ENCODE data around the gene EFNA2.

The EFNA2 gene

DNA sequence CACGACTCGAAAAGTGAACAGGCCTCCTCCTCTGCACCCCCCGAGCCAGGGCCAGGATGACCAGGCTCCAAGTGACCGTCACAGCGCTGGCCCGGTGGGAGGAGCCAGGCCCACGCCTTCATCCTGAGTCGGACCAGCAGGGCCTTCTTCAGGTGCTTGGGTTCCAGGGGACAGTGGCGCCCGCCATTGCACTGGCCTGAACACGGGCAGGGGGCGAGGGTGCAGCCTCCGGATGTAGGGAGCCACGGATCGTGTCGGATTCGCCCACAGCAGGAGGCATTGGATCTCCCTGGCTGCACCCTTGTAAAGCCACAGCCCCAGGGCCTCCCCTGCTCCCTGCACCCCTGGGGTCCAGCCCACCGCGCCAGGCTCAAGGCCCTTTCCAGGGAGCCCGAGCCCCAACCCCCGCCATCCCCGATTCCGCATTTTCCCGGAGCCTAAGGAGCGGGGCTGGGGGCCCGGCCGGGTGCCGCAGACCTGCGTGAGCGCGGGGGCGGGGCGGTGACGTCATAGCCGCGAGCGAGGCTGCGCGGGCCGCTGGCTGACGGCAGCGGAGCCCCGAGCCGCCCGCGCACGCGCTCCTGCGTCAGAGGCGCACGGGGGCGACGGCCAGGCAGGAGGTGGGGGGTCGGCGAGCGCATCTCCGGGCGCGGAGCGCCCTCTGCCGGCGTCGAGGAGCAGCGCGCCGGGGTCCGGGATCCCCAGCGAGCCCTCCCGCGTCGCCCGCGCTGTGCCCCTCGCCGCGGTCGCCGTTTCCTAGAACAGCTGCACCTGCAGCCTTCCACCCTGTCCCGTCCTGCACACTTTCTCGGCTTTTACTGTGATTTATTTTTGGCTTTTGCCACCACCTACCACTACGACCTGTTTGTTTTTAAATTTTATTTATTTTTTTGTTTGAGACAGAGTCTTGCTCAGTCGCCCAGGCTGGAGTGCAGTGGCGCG lies 45.6 kb upstream of the EFNA2 start:
- TF ChIP-seq, protein P1, sequence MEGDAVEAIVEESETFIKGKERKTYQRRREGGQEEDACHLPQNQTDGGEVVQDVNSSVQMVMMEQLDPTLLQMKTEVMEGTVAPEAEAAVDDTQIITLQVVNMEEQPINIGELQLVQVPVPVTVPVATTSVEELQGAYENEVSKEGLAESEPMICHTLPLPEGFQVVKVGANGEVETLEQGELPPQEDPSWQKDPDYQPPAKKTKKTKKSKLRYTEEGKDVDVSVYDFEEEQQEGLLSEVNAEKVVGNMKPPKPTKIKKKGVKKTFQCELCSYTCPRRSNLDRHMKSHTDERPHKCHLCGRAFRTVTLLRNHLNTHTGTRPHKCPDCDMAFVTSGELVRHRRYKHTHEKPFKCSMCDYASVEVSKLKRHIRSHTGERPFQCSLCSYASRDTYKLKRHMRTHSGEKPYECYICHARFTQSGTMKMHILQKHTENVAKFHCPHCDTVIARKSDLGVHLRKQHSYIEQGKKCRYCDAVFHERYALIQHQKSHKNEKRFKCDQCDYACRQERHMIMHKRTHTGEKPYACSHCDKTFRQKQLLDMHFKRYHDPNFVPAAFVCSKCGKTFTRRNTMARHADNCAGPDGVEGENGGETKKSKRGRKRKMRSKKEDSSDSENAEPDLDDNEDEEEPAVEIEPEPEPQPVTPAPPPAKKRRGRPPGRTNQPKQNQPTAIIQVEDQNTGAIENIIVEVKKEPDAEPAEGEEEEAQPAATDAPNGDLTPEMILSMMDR (IDR thresholded peaks at IDR 0.05; ENCODE audit: insufficient read depth, low read depth, low read length, missing control alignments): peak; percentile 85
- H3K4me3 ChIP-seq (ENCODE audit: low read depth, low read length): peak overlapping the region; percentile 77
- peak; percentile 94 for DNase-seq (ENCODE audit: low read depth)

DNA sequence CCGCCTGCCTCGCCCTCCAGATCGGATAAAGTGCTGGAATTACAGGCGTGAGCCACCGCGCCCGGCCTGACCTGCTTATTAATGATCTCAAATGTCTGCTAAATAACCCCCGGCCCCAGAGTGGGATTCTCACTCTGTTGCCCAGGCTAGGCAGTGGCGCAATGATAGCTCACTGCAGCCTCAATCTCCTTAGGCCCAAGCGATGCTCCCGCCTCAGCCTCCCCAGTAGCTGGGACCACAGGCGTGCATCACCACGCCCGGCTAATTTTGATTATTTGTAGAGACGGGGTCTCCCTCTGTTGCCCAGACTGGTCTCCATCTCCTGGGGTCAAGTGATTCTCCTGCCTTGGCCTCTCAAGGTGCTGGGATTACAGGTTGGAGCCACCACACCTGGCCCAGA lies 44.7 kb upstream of the EFNA2 start:
- TF ChIP-seq, protein P1 (IDR thresholded peaks at IDR 0.05; ENCODE audit: insufficient read depth, low read depth, low read length, missing control alignments): no peak
- H3K4me3 ChIP-seq (ENCODE audit: low read depth, low read length): peak overlapping the region; percentile 77
- no peak for DNase-seq (ENCODE audit: low read depth)

DNA sequence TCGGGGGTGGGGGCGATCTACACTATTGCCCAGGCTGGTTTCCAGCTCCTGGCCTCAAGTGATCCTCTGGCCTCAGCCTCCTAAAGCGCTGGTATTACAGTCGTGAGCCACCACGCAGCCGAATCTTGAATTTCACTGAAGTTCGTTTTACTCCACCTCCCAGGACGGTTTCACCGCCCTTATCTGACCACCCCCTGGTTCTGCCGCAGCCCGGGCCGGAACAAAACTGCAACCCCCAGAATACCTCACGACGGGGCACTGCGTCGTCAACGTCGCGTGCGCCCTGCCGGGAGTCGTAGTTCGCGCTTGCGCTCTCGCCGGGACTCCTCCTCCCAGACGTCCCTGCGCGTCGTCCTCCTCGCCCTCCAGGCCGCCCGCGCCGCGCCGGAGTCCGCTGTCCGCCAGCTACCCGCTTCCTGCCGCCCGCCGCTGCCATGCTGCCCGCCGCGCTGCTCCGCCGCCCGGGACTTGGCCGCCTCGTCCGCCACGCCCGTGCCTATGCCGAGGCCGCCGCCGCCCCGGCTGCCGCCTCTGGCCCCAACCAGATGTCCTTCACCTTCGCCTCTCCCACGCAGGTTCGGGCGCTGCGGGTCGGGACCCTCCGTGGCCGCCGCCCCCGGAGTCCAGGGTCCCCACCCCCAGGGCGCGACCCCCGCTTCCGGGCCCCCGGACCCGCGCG lies 44.1 kb upstream of the EFNA2 start, which contains the start of gene ATP5F1D:
TSS of gene ATP5F1D (plus strand) at position 335 of the 679 bp plus-strand sequence. CDS start at position 435, 100 bp downstream.
- H3K4me3 ChIP-seq (ENCODE audit: low read depth, low read length): peak within 1 kb of the TSS; percentile 77
- TF ChIP-seq, protein P1 (IDR thresholded peaks at IDR 0.05; ENCODE audit: insufficient read depth, low read depth, low read length, missing control alignments): no peak
- DNase-seq (ENCODE audit: low read depth): peak; percentile 97

DNA sequence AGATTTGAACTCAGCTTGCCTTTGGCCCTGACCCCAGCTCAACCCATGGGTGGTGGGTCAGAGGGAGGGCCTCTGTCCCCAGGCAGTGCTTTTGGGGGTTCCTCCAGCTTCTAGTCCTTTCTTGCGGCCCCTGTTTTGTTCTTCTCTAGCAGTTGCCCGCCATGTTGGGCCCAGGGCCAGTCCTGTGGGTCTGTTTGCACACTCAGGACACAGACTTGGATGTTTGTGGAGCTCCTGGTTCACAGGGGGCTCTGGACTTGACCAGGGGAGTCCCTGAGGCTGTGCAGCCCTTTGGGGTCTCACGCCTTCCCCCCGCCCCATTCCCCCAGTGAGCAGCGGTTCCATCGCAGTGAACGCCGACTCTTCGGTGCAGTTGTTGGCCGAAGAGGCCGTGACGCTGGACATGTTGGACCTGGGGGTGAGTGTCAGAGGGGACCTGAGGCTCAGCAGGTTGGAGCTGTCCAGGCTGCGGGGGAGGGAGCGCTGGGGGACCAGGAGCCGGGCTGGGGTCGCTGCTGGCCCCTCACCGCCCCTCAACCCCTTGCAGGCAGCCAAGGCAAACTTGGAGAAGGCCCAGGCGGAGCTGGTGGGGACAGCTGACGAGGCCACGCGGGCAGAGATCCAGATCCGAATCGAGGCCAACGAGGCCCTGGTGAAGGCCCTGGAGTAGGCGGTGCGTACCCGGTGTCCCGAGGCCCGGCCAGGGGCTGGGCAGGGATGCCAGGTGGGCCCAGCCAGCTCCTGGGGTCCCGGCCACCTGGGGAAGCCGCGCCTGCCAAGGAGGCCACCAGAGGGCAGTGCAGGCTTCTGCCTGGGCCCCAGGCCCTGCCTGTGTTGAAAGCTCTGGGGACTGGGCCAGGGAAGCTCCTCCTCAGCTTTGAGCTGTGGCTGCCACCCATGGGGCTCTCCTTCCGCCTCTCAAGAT lies 41.6 kb upstream of the EFNA2 start:
- H3K4me3 ChIP-seq (ENCODE audit: low read depth, low read length): peak overlapping the region; percentile 62

DNA sequence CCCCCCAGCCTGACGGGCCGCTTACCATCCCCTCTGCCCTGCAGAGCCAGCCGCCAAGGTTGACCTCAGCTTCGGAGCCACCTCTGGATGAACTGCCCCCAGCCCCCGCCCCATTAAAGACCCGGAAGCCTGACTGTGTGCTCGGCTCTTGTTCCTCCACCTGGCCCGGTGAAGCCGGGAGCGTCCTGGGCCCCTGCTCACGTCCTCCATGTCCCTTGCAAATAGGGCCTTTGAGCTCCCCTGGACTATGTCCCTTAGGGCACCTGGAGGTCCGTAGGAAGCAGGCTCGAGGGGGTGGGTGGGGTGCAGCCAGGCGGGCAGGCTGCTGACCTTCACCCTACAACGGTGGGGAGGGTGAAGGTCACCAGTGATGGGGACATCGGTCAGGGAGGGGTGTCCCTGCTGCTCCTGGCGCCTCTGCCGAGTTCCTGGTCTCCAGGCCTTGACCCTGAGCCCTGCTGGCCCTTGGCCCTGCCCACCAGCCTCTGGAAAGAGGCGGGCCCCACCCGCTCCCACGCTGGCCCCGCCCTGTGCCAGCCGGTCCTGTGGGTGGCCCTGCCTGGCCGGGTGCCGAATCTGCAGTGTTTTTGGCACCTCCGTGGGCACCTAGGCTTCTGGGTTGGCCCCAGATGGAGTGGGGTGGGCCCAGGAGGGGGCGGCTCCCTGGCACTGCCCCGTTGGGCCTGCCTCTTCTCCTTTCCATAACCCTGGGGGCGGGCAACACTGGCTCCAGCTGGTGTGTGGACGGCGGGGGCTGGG lies 40.8 kb upstream of the EFNA2 start:
- TF ChIP-seq, protein P1 (IDR thresholded peaks at IDR 0.05; ENCODE audit: insufficient read depth, low read depth, low read length, missing control alignments): no peak
- peak; percentile 32 for DNase-seq (ENCODE audit: low read depth)
- peak overlapping the region; percentile 62 for H3K4me3 ChIP-seq (ENCODE audit: low read depth, low read length)

More for the DNA sequence above, 41.6 kb upstream of the EFNA2 start:
- peak; percentile 92 for DNase-seq (ENCODE audit: low read depth)
- TF ChIP-seq, protein P1 (IDR thresholded peaks at IDR 0.05; ENCODE audit: insufficient read depth, low read depth, low read length, missing control alignments): peak; percentile 93
